ENCODE measurements around the gene STARD10.

- TF ChIP-seq CTCF (IDR thresholded peaks at IDR 0.05 in 2 of 3, conservative IDR thresholded peaks at IDR 0.05 in 1 of 3; ENCODE audit: borderline replicate concordance in 1 of 3, insufficient read depth in 1 of 3, low read depth in 2 of 3, low read length in 2 of 3) (no peak), POLR2A (IDR thresholded peaks at IDR 0.05; ENCODE audit: borderline replicate concordance, extremely low read depth, insufficient read depth, insufficient read length) (no peak), POLR2AphosphoS5 (IDR thresholded peaks at IDR 0.05; ENCODE audit: low read depth, low read length) (no peak), TCF7L2 (IDR thresholded peaks at IDR 0.05; ENCODE audit: borderline replicate concordance, extremely low read depth, insufficient read depth, insufficient read length) (no peak), ATF3 (IDR thresholded peaks at IDR 0.05) (no peak), ELF1 (IDR thresholded peaks at IDR 0.05; ENCODE audit: borderline replicate concordance, low read depth) (no peak), YY1 (IDR thresholded peaks at IDR 0.05; ENCODE audit: extremely low read depth, insufficient replicate concordance, low read depth, low read length) (no peak), MAX (IDR thresholded peaks at IDR 0.05) (no peak)
These were observed 16.7 kb downstream of the STARD10 start for GRCh38 chr11:72776844-72777754.

Measured in HCT116 (cell line).